Muscle of leg (tissue), 11 donors: Measurements from ENCODE around the gene RTP1. TPM values are rescaled to one million over a fixed set of nuclear protein-coding genes. Genes with fewer than 3 reads are reported as not detected.
"Not testable (repeated sequence)": the region's sequence is repeated elsewhere in the genome, so short reads cannot be mapped to it uniquely, and the experiment has no call there.

Source experiments
- DNase-seq: peaks from one replicate; pipeline ENCODE4 v3.0.0; 2013
- H3K27ac ChIP-seq: one replicate; pipeline ENCODE4 v1.5.1; 2013; ENCODE audit warnings: mild to moderate bottlenecking, low read length, control low read depth
- H3K27me3 ChIP-seq: one replicate; pipeline ENCODE4 v1.6.1; 2013; ENCODE audit warnings: low read length; ENCODE audit not compliant: control insufficient read depth, insufficient read depth
- H3K36me3 ChIP-seq: one replicate; pipeline ENCODE4 v1.6.1; 2013; ENCODE audit warnings: low read length; ENCODE audit not compliant: control insufficient read depth, insufficient read depth
- H3K4me1 ChIP-seq: one replicate; pipeline ENCODE4 v1.6.1; 2013; ENCODE audit warnings: low read length; ENCODE audit not compliant: control insufficient read depth, insufficient read depth
- H3K4me3 ChIP-seq: one replicate; pipeline ENCODE4 v1.5.1; 2013; ENCODE audit warnings: low read length, control low read depth
- H3K9me3 ChIP-seq: replicated peaks from 2 replicates; pipeline ENCODE4 v1.6.1; 2013; ENCODE audit warnings: low read depth, low read length; ENCODE audit not compliant: control insufficient read depth
- WGBS: methylation state at CpG from one replicate; pipeline ENCODE4 v1.1.5; 2013; ENCODE audit warnings: missing lambda C conversion rate; ENCODE audit not compliant: insufficient coverage; 5-methylcytosine and 5-hydroxymethylcytosine counted together
- polyA plus RNA-seq, 8 donors: library from polyadenylated mRNA; unstranded; fragments of 120-200 nt; gene quantifications; one replicate each; pipeline versions ENCODE4 v1.2.1 to v1.2.3, GENCODE V29; 2013; ENCODE audit warnings: inconsistent platforms in 1 of 8, low replicate concordance in 1 of 8; ENCODE audit not compliant: insufficient read length in 8 of 8, insufficient read depth in 1 of 8
- total RNA-seq: library from RNA; stranded (reverse); fragments of 120-200 nt; gene quantifications from one replicate; pipeline ENCODE4 v1.2.4, GENCODE V29; 2013

The RTP1 gene
- total and polyA plus RNA-seq, 9 donors: 0.04 to 0.45 (median 0.17) TPM; not detected in 5

DNA sequence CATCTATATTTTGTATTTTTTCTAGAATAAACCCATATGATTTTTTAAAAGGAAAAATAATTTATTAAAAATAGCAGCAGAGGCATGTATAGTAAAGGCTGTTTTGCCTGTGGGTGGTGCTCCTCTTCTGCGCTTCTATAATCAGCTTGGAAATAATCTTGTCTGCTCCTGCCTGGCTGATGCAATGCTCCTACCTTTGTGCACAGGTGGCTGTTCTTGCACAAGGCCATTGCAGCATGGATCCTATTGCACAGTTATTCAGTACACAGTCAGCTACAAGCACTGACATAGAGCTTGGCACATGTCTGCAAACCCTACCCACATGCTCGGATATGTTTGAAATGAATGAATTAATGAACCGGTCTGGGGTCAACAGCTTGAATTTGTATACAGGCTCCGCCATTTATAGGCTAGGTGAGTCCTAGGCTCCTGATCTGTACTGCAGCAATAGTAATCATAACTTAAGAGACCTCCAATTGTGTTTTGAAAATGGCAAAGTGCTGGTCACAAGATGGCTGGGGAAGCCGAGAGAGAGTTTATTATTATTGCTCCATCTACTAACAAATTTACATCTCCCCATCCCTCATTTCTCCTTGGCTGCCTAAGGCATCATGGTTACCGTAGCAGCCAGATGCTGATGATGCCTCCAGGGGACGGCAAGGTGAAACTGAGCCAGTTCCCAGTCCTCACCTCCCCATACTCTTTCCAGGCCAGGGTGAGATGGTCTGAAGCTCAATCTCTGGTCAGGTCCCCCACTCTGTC lies 532 bp upstream of the RTP1 start:
- no peaks in the 10 kb centered on the region for H3K9me3 ChIP-seq
- peaks cover 6% of the 10 kb centered on the region for H3K27me3 ChIP-seq
- WGBS: 74% methylated on average over 4 of the region's 7 CpGs
- no peak overlapping the region for H3K4me3 ChIP-seq
- no peaks in the 10 kb centered on the region for H3K36me3 ChIP-seq
- DNase-seq: no peak
- no peak overlapping the region for H3K27ac ChIP-seq
- H3K4me1 ChIP-seq: no peaks in the 10 kb centered on the region

DNA sequence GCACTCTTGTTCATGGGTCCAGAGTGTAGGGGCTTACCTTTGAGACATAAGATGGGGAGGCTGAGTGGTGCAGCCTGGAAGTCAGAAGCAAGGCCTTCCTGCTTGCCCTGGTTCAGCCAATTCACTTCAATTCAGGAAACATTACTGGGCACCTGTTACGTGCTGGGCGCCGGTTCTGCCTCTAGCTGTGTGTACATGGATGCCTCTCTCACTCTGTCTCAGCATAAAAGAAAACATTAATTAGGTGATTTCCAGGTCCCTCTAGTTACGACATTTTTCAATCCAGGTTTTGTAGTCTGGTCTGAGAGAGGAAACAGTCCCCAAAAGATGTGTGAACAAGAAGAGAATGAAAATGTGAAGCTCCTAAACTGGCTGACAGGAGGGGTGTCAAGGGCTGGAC lies 1.2 kb downstream of the RTP1 start:
- no peaks in the 10 kb centered on the region for H3K9me3 ChIP-seq
- H3K4me1 ChIP-seq: no peaks in the 10 kb centered on the region
- H3K36me3 ChIP-seq: no peaks in the 10 kb centered on the region
- DNase-seq: no peak
- WGBS: 93% methylated on average over 2 of the region's 4 CpGs
- H3K4me3 ChIP-seq: no peak overlapping the region
- no peak overlapping the region for H3K27ac ChIP-seq
- peaks cover 6% of the 10 kb centered on the region for H3K27me3 ChIP-seq

DNA sequence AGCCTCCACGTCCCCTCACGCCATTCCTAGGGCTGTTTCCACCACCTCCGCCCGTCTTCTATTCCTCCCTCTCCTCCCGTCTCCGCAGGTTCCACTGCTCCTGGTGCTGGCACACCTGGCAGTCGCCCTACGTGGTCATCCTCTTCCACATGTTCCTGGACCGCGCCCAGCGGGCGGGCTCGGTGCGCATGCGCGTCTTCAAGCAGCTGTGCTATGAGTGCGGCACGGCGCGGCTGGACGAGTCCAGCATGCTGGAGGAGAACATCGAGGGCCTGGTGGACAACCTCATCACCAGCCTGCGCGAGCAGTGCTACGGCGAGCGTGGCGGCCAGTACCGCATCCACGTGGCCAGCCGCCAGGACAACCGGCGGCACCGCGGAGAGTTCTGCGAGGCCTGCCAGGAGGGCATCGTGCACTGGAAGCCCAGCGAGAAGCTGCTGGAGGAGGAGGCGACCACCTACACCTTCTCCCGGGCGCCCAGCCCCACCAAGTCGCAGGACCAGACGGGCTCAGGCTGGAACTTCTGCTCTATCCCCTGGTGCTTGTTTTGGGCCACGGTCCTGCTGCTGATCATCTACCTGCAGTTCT lies 2.3 kb downstream of the RTP1 start:
- H3K36me3 ChIP-seq, H3K27me3 ChIP-seq, H3K4me1 ChIP-seq, H3K4me3 ChIP-seq, H3K9me3 ChIP-seq, H3K27ac ChIP-seq, DNase-seq: not testable (repeated sequence)
- WGBS: 92% methylated on average over 32 of the region's 44 CpGs

DNA sequence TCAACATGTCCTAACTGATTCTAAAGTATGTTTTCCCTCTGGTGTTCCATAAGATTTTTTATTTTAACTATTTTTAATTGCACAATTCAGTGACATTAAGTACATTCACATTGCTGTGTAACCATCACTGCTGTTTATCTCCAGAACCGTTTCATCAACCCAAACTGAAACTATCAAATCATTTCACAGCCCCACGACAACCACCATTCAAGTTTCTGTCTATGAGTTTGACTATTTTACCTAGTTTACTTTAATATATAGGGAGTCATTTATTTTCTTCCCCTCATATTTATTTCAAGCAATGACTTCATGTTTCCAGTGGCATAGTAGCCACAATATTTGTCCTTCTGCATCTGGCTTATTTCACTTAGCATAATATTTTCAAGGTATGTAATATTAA lies 8.4 kb downstream of the RTP1 start:
- no peak overlapping the region for H3K4me3 ChIP-seq
- no peaks in the 10 kb centered on the region for H3K36me3 ChIP-seq
- H3K9me3 ChIP-seq: no peaks in the 10 kb centered on the region
- no peak for DNase-seq
- no peak overlapping the region for H3K27ac ChIP-seq
- WGBS: no CpG with 5 or more reads among the region's 2 CpGs
- H3K4me1 ChIP-seq: peaks cover 5% of the 10 kb centered on the region
- H3K27me3 ChIP-seq: peaks cover 2% of the 10 kb centered on the region

- whole genome bisulfite sequencing: 86% methylated on average over 2 of the region's 2 CpGs
- Histone ChIP-seq H3K9me3 (no peaks in the 10 kb centered on the region), H3K4me1 (peaks cover 5% of the 10 kb centered on the region), H3K27ac (no peak overlapping the region), H3K4me3 (no peak overlapping the region), H3K27me3 (peaks cover 2% of the 10 kb centered on the region), H3K36me3 (no peaks in the 10 kb centered on the region)
- no peak for DNase-seq
Measured at GRCh38 chr3:187207062-187207461, 9.8 kb downstream of the RTP1 start.

- Histone ChIP-seq H3K27ac (no peak overlapping the region), H3K36me3 (no peaks in the 10 kb centered on the region), H3K9me3 (no peaks in the 10 kb centered on the region), H3K4me1 (peaks cover 6% of the 10 kb centered on the region), H3K27me3 (peaks cover 2% of the 10 kb centered on the region), H3K4me3 (no peak overlapping the region)
- peak; percentile 55 for DNase-seq
Measured at GRCh38 chr3:187207624-187208023, 10.3 kb downstream of the RTP1 start.

DNA sequence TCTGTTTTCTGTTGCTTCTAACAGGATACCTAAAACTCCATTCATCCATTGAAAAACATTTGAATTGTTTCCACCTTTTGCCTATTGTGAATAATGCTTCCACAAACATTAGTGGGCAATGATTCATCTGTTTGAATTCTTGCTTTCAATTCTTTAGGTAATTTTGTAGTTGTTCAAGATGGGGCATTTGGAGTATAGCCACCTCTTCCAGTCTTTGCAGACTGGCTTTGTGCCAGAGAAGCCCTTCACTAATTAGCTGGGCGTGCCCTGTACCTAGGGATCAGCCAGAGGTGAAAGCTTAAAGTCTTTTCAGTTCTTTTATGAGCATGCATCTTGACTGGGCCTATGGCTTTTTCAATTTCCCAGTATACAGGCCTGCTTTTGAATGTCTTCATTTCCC lies 10.9 kb downstream of the RTP1 start:
- Histone ChIP-seq H3K36me3 (no peaks in the 10 kb centered on the region), H3K4me3 (no peak overlapping the region), H3K27ac (no peak overlapping the region), H3K4me1 (peaks cover 7% of the 10 kb centered on the region), H3K9me3 (no peaks in the 10 kb centered on the region), H3K27me3 (peaks cover 2% of the 10 kb centered on the region)
- peak; percentile 11 for DNase-seq
- 88% methylated on average over 1 of the region's 1 CpG for WGBS

DNA sequence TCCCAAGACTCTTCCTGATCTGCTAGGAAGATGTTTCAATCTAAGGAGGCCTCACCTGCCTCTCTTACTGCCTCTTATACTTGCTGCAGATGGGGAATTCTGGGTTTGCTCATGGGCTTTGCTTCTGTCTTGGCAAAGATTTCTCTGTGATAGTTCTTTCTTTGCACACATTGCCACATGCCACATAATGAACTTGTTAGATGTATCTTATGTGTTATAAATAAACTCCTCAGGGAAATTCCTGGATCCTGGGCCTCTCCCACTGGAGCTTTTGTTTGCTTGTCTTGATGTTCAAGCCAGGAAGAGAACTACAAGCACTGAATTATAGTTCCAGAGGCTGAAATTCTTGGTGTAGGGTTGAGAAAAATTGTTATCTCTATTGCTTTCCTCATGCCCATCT lies 12.2 kb downstream of the RTP1 start:
- no peaks in the 10 kb centered on the region for H3K36me3 ChIP-seq
- H3K4me1 ChIP-seq: peaks cover 7% of the 10 kb centered on the region
- peaks cover 2% of the 10 kb centered on the region for H3K27me3 ChIP-seq
- DNase-seq: no peak
- no peak overlapping the region for H3K4me3 ChIP-seq
- no peak overlapping the region for H3K27ac ChIP-seq
- no peaks in the 10 kb centered on the region for H3K9me3 ChIP-seq

DNA sequence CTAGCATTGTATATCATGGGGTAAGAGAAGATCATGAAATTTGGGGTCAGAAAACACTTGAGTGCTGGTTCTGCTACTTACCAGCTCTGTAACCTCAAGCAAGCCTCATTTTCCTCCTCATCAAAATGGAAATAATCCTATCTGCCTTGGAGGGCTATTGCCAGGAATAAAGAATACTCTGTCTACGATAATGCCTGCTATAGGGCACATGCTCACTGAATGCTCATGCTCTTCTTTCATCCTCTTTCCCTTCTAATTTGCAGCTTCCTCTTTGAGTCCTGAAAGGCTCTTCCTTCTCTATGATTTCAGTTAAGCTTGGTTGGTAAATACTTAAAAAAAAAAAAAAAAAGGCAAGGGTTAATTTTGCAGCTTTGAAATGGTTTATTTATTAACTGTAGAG lies 12.8 kb downstream of the RTP1 start:
- peaks cover 7% of the 10 kb centered on the region for H3K4me1 ChIP-seq
- no peak overlapping the region for H3K27ac ChIP-seq
- DNase-seq: no peak
- no peak overlapping the region for H3K4me3 ChIP-seq
- WGBS: no CpG with 5 or more reads among the region's 1 CpG
- peaks cover 2% of the 10 kb centered on the region for H3K27me3 ChIP-seq
- H3K9me3 ChIP-seq: no peaks in the 10 kb centered on the region
- no peaks in the 10 kb centered on the region for H3K36me3 ChIP-seq

DNA sequence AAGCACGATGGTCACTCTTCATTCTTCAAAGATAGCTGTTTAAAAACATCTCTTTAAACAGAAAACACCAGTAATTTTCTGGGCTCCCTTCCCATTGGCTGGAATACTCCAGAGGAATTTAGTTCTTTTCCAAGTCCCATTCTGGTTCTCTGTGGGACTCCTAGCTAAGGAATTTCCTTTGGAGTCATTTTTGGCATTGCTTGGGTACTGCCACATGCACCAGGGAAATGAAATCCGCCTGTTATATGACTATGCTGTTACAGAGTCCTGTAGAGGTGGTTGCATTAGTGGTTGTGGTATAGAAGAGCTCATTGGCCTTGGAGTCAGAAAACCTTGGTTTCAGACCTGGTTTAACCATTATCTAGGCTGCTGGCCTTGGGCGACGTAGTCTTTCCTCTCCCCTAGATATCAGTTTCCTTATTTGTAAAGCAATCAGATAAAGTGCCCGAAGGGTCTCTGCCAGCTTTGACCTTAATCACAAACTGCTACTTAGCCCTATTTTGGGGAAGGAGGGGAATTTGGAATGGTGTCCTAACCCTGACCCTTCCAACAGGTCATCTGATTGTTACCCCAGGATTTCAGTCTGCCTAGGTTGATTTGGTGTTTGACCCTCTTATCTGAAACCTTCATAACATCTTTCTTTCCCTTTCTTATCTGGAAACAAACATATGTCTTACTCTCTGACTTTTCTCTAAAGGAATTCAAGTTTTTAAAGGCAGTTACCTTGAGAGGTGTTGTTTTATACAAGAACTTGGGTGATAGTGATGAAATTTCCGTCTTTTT lies 13.4 kb downstream of the RTP1 start:
- Histone ChIP-seq H3K27me3 (peaks cover 2% of the 10 kb centered on the region), H3K27ac (no peak overlapping the region), H3K4me1 (peaks cover 7% of the 10 kb centered on the region), H3K9me3 (no peaks in the 10 kb centered on the region), H3K4me3 (no peak overlapping the region), H3K36me3 (no peaks in the 10 kb centered on the region)
- DNase-seq: peak; percentile 27
- 29% methylated on average over 2 of the region's 6 CpGs for WGBS
